H1 (cell line): ENCODE data around the gene REXO5. TPM values are rescaled to one million over a fixed set of nuclear protein-coding genes. Genes with fewer than 3 reads are reported as not detected.

Experiments
- CTCF ChIA-PET: fragments of 300-600 bp; sonication (Branson Sonifier 250); formaldehyde crosslinking; loops from one replicate; lab custom pipeline; 2021; ENCODE audit not compliant: partially characterized antibody; lab: Charles Lee
- POLR2A ChIA-PET: fragments of 300-600 bp; sonication (Branson Sonifier 250); formaldehyde crosslinking; loops from one replicate; lab custom pipeline; 2021; ENCODE audit warnings: inconsistent platforms; ENCODE audit not compliant: partially characterized antibody; lab: Charles Lee
- DNase-seq, 2 experiments: peaks; one replicate each; pipeline versions ENCODE4 v3.0.0 to v3.0.0-alpha.2; 2010 to 2022; ENCODE audit warnings: low spot score in 2 of 2, low read depth in 1 of 2, mixed read lengths in 1 of 2
- FAIRE-seq: peaks from 2 replicates; lab custom pipeline; 2011; peaks lifted over from hg19 to GRCh38; lab: Jason Lieb, UNC
- H2AFZ ChIP-seq: 2 replicates; pipeline ENCODE4 v1.8.1; 2012; ENCODE audit warnings: low read length, inconsistent platforms
- H2AK5ac ChIP-seq: 2 replicates; pipeline ENCODE4 v1.6.1; 2013; ENCODE audit warnings: low read depth, low read length
- H2BK120ac ChIP-seq: replicated peaks from 2 replicates; pipeline ENCODE3; 2013; ENCODE audit warnings: low read depth, low read length, inconsistent platforms
- H2BK12ac ChIP-seq: 2 replicates; pipeline ENCODE4 v1.6.1; 2013; ENCODE audit warnings: low read depth, low read length
- H2BK15ac ChIP-seq: 2 replicates; pipeline ENCODE4 v1.6.1; 2013; ENCODE audit warnings: low read length
- H2BK20ac ChIP-seq: 2 replicates; pipeline ENCODE4 v1.6.1; 2013; ENCODE audit warnings: low read length
- H2BK5ac ChIP-seq: 2 replicates; pipeline ENCODE4 v1.6.1; 2013; ENCODE audit warnings: low read depth, low read length
- H3K14ac ChIP-seq: 2 replicates; pipeline ENCODE4 v1.6.1; 2013; ENCODE audit warnings: inconsistent platforms; ENCODE audit not compliant: insufficient read length
- H3K18ac ChIP-seq: 2 replicates; pipeline ENCODE4 v1.6.1; 2013; ENCODE audit warnings: low read length; ENCODE audit errors: extremely low read depth
- H3K23ac ChIP-seq: 2 replicates; pipeline ENCODE4 v1.6.1; 2013; ENCODE audit warnings: inconsistent platforms; ENCODE audit not compliant: insufficient read length
- H3K23me2 ChIP-seq: 2 replicates; pipeline ENCODE4 v1.6.1; 2013; ENCODE audit warnings: low read depth, low read length
- H3K27ac ChIP-seq: 2 replicates; pipeline ENCODE4 v1.6.1; 2011; ENCODE audit warnings: low read depth, low read length, inconsistent platforms
- H3K27me3 ChIP-seq, 4 experiments: replicated peaks in 1 of 4; 1 replicate in 1 of 4; 2 replicates in 3 of 4; pipeline versions ENCODE4 v1.6.1 to v1.8.1; 2011 to 2013; ENCODE audit warnings: low read length in 3 of 4, mild to moderate bottlenecking in 3 of 4, inconsistent platforms in 2 of 4, mixed read lengths in 2 of 4, moderate library complexity in 1 of 4; ENCODE audit not compliant: control insufficient read depth in 3 of 4, insufficient read depth in 3 of 4; ENCODE audit errors: extremely low read depth in 1 of 4
- H3K36me3 ChIP-seq, 4 experiments: 2 replicates each; pipeline versions ENCODE4 v1.6.1 to v1.8.1; 2011 to 2013; ENCODE audit warnings: mild to moderate bottlenecking in 4 of 4, low read length in 3 of 4, moderate library complexity in 2 of 4, control low read depth in 1 of 4, inconsistent platforms in 1 of 4; ENCODE audit not compliant: insufficient read depth in 4 of 4, control insufficient read depth in 2 of 4
- H3K4ac ChIP-seq: replicated peaks from 2 replicates; pipeline ENCODE3; 2013; ENCODE audit warnings: low read length, low read depth, mixed read lengths, inconsistent platforms; ENCODE audit not compliant: insufficient read length
- H3K4me1 ChIP-seq, 4 experiments: replicated peaks in 1 of 4; 1 replicate in 1 of 4; 2 replicates in 3 of 4; pipeline versions ENCODE4 v1.6.1 to v1.8.1; 2011 to 2013; ENCODE audit warnings: low read length in 3 of 4, inconsistent platforms in 2 of 4, mixed read lengths in 1 of 4; ENCODE audit not compliant: insufficient read depth in 4 of 4, control insufficient read depth in 3 of 4
- H3K4me2 ChIP-seq, 2 experiments: 2 replicates each; pipeline versions ENCODE4 v1.6.1 to v1.8.1; 2011 to 2013; ENCODE audit warnings: low read depth in 2 of 2, low read length in 2 of 2, control low read depth in 1 of 2, inconsistent platforms in 1 of 2, mild to moderate bottlenecking in 1 of 2; ENCODE audit not compliant: insufficient read depth in 1 of 2
- H3K4me3 ChIP-seq, 4 experiments: fragments of 200-600, 300-600 bp in 1 of 4; sonication (generic), shearing (Covaris generic), sonication (Bioruptor Twin) in 1 of 4; 2 replicates each; pipeline versions ENCODE4 v1.5.1 to v1.8.1; 2011 to 2016; ENCODE audit warnings: low read length in 4 of 4, low read depth in 3 of 4, control low read depth in 2 of 4, inconsistent platforms in 2 of 4, mild to moderate bottlenecking in 2 of 4, mixed read lengths in 1 of 4, moderate library complexity in 1 of 4; ENCODE audit not compliant: insufficient read depth in 2 of 4; ENCODE audit errors: extremely low read depth in 1 of 4
- H3K56ac ChIP-seq: replicated peaks from 2 replicates; pipeline ENCODE3; 2013; ENCODE audit warnings: low read depth, mild to moderate bottlenecking, mixed read lengths, low read length, inconsistent platforms; ENCODE audit not compliant: insufficient read length
- H3K79me1 ChIP-seq: 2 replicates; pipeline ENCODE4 v1.6.1; 2013; ENCODE audit warnings: low read depth, low read length, control low read depth
- H3K79me2 ChIP-seq, 2 experiments: 2 replicates each; pipeline versions ENCODE4 v1.6.1 to v1.8.1; 2012 to 2013; ENCODE audit warnings: low read length in 2 of 2, mild to moderate bottlenecking in 2 of 2, inconsistent platforms in 1 of 2; ENCODE audit not compliant: insufficient read depth in 2 of 2, control insufficient read depth in 1 of 2
- H3K9ac ChIP-seq, 4 experiments: replicated peaks in 1 of 4; 1 replicate in 1 of 4; 2 replicates in 3 of 4; pipeline versions ENCODE4 v1.6.1 to v1.8.1; 2011 to 2013; ENCODE audit warnings: low read depth in 3 of 4, low read length in 3 of 4, control low read depth in 2 of 4, mild to moderate bottlenecking in 2 of 4, moderate library complexity in 2 of 4, inconsistent platforms in 1 of 4; ENCODE audit errors: extremely low read depth in 1 of 4
- H3K9me3 ChIP-seq, 2 experiments: 2 replicates each; pipeline versions ENCODE4 v1.6.1 to v1.8.1; 2012 to 2013; ENCODE audit warnings: mild to moderate bottlenecking in 2 of 2, moderate library complexity in 2 of 2, control low read depth in 1 of 2, inconsistent platforms in 1 of 2, low read depth in 1 of 2, low read length in 1 of 2, mixed read lengths in 1 of 2; ENCODE audit not compliant: insufficient read depth in 2 of 2
- H4K20me1 ChIP-seq, 2 experiments: replicated peaks in 1 of 2; 2 replicates each; pipeline versions ENCODE3 to v1.8.1; 2011 to 2013; ENCODE audit warnings: inconsistent platforms in 2 of 2, low read length in 2 of 2, mild to moderate bottlenecking in 1 of 2; ENCODE audit not compliant: insufficient read depth in 2 of 2, control insufficient read depth in 1 of 2
- H4K5ac ChIP-seq: 2 replicates; pipeline ENCODE4 v1.6.1; 2013; ENCODE audit warnings: low read length, low read depth, mixed read lengths, inconsistent platforms; ENCODE audit not compliant: insufficient read length
- H4K8ac ChIP-seq: 2 replicates; pipeline ENCODE4 v1.8.0; 2013; ENCODE audit warnings: mild to moderate bottlenecking, moderate library complexity, low read length, inconsistent platforms; ENCODE audit not compliant: insufficient read depth; ENCODE audit errors: extremely low read depth
- H4K91ac ChIP-seq: replicated peaks from 2 replicates; pipeline ENCODE3; 2013; ENCODE audit warnings: low read length, mixed read lengths, inconsistent platforms; ENCODE audit not compliant: insufficient read length
- CHD2 ChIP-seq: IDR thresholded peaks from 2 replicates; pipeline ENCODE4 v1.6.1; 2012; ENCODE audit warnings: low read length, improper control_type of control experiment
- RBBP5 ChIP-seq: IDR thresholded peaks from 2 replicates; pipeline ENCODE4 v1.7.1; 2012; ENCODE audit warnings: low read depth, mild to moderate bottlenecking, inconsistent platforms, low read length, moderate library complexity, borderline replicate concordance
- SP4 ChIP-seq: IDR thresholded peaks from 2 replicates; pipeline ENCODE4 v1.6.1; 2012; ENCODE audit warnings: low read length, inconsistent platforms
- SUZ12 ChIP-seq: fragments of 200-600 bp; sonication (generic); IDR thresholded peaks from 2 replicates; pipeline ENCODE4 v1.6.1; 2012; ENCODE audit warnings: mild to moderate bottlenecking, inconsistent platforms, low read length, moderate library complexity, mixed read lengths
- ZNF274 ChIP-seq: IDR thresholded peaks from 2 replicates; pipeline ENCODE4 v1.7.0; 2012; ENCODE audit warnings: low read length, borderline replicate concordance; ENCODE audit errors: extremely low read depth
- WGBS, 2 experiments: shearing (Covaris generic) in 1 of 2; methylation state at CpG; one replicate each; pipeline versions ENCODE4 v1.1.6 to v1.1.7; 2013 to 2015; ENCODE audit warnings: low lambda C conversion rate in 2 of 2, mixed read lengths in 2 of 2, inconsistent platforms in 1 of 2, low coverage in 1 of 2, missing lambda C conversion rate in 1 of 2; ENCODE audit not compliant: insufficient replicate concordance in 2 of 2, insufficient coverage in 1 of 2, insufficient read length in 1 of 2; ENCODE audit errors: extremely low coverage in 1 of 2, missing lambda C conversion rate in 1 of 2; 5-methylcytosine and 5-hydroxymethylcytosine counted together
- polyA plus RNA-seq, 7 experiments: library from polyadenylated mRNA; depleted of rRNA in 3 of 7; stranded (reverse) in 5 of 7; unstranded in 2 of 7; fragments of >200 nt in 5 of 7; fragments of 200-250 nt in 2 of 7; gene quantifications; 1 replicate in 5 of 7; 2 replicates in 1 of 7; 4 replicates in 1 of 7; pipeline versions ENCODE4 v1.2.1 to v1.2.3, GENCODE V29; 2011 to 2013; ENCODE audit warnings: missing spikeins in 2 of 7, mixed read lengths in 2 of 7
- total RNA-seq: library from RNA; stranded (reverse); fragmentation: NEBNext Ultra II Directional; extraction: Animal tissue kit (Norgen Biotek cat#: 25700); gene quantifications from 2 replicates; pipeline ENCODE4 v1.2.1, GENCODE V29; 2021
- TF ChIP-seq, protein P1 (sequence below): IDR thresholded peaks from 2 replicates; pipeline ENCODE4 v1.6.1; 2012; ENCODE audit warnings: low read length, inconsistent platforms
- TF ChIP-seq, protein P2 (sequence below), 3 experiments: IDR thresholded peaks; 1 replicate in 2 of 3; 2 replicates in 1 of 3; pipeline versions ENCODE4 v1.5.1 to v1.6.1; 2011; ENCODE audit warnings: low read length in 3 of 3, mild to moderate bottlenecking in 3 of 3, inconsistent platforms in 2 of 3, low read depth in 1 of 3, moderate library complexity in 1 of 3; ENCODE audit not compliant: insufficient read depth in 1 of 3; ENCODE audit errors: control extremely low read depth in 1 of 3

The REXO5 gene
- total and polyA plus RNA-seq, 2 of the 8 experiments (the other 6 are each of a cell fraction or from before 2014, with no cell fraction given): 2.4 to 8.9 TPM

- Histone ChIP-seq H3K9me3 (no peaks in the 10 kb centered on the region), H3K36me3 (peaks cover 0 to 5% (median 0%) of the 10 kb centered on the region in 4 experiments; a peak in 1 of 8 replicates), H3K56ac (no peak overlapping the region), H2AFZ (no peak overlapping the region), H3K4me2 (no peak overlapping the region), H2BK15ac (no peak overlapping the region), H4K8ac (no peak overlapping the region), H2BK12ac (no peak overlapping the region), H3K27ac (peak overlapping the region; percentile 7; the same call in 1 of the 2 replicates), H3K14ac (no peak overlapping the region), H4K91ac (no peak overlapping the region), H3K79me1 (peaks cover 5% of the 10 kb centered on the region; the same call in 1 of the 2 replicates), H3K4ac (no peak overlapping the region), H3K4me3 (no peak overlapping the region), H2BK5ac (peak overlapping the region; percentile 62; the same call in 1 of the 2 replicates), H3K18ac (no peak overlapping the region), H3K79me2 (peaks cover 6 to 73% of the 10 kb centered on the region in 2 experiments; a peak in 3 of 4 replicates), H3K23me2 (no peaks in the 10 kb centered on the region), H4K20me1 (no peaks in the 10 kb centered on the region), H3K23ac (no peak overlapping the region), H3K27me3 (no peaks in the 10 kb centered on the region), H2AK5ac (no peak overlapping the region), H3K9ac (no peak overlapping the region), H3K4me1 (peaks cover 0 to 6% (median 2%) of the 10 kb centered on the region in 4 experiments; a peak in 4 of 7 replicates), H4K5ac (no peak overlapping the region), H2BK120ac (no peak overlapping the region), H2BK20ac (no peak overlapping the region)
- DNase-seq (no peak), FAIRE-seq (no peak)
- 85% methylated on average over 6 of the region's 6 CpGs; no CpG with 5 or more reads in 1 of the 2 experiments for WGBS, 2 experiments
- ChIA-PET POLR2A (interaction anchor here (0.6 to 1.1 kb wide), 3 partner anchors 13 to 35 kb away, joined by 3 to 6 read pairs (median 3); partner anchors contain the start of genes DCUN1D3 and LYRM1), CTCF (interaction anchor here (1.1 to 4.8 kb wide), 4 partner anchors 9 to 135 kb away, joined by 3 to 29 read pairs (median 12); no protein-coding TSS in a partner anchor)
- no peak for TF ChIP-seq RBBP5
- TF ChIP-seq ZNF274: no peak
- TF ChIP-seq SP4: no peak
- TF ChIP-seq CHD2: no peak
- TF ChIP-seq, protein P1, sequence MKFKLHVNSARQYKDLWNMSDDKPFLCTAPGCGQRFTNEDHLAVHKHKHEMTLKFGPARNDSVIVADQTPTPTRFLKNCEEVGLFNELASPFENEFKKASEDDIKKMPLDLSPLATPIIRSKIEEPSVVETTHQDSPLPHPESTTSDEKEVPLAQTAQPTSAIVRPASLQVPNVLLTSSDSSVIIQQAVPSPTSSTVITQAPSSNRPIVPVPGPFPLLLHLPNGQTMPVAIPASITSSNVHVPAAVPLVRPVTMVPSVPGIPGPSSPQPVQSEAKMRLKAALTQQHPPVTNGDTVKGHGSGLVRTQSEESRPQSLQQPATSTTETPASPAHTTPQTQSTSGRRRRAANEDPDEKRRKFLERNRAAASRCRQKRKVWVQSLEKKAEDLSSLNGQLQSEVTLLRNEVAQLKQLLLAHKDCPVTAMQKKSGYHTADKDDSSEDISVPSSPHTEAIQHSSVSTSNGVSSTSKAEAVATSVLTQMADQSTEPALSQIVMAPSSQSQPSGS: no peak
- no peak for TF ChIP-seq SUZ12
- TF ChIP-seq, protein P2, sequence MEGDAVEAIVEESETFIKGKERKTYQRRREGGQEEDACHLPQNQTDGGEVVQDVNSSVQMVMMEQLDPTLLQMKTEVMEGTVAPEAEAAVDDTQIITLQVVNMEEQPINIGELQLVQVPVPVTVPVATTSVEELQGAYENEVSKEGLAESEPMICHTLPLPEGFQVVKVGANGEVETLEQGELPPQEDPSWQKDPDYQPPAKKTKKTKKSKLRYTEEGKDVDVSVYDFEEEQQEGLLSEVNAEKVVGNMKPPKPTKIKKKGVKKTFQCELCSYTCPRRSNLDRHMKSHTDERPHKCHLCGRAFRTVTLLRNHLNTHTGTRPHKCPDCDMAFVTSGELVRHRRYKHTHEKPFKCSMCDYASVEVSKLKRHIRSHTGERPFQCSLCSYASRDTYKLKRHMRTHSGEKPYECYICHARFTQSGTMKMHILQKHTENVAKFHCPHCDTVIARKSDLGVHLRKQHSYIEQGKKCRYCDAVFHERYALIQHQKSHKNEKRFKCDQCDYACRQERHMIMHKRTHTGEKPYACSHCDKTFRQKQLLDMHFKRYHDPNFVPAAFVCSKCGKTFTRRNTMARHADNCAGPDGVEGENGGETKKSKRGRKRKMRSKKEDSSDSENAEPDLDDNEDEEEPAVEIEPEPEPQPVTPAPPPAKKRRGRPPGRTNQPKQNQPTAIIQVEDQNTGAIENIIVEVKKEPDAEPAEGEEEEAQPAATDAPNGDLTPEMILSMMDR (IDR thresholded peaks at IDR 0.05; ENCODE audit: control extremely low read depth in 1 of 3, insufficient read depth in 1 of 3, low read depth in 1 of 3, low read length in 3 of 3): no peak
These were observed 59.2 kb downstream of the REXO5 start for GRCh38 chr16:20865420-20866131.
